ENCODE results near the gene CHMP1B.

CHMP1B gene

GRCh38 chr18:11821208-11821607, 30.0 kb upstream of the CHMP1B start:
- TF ChIP-seq CTCF (IDR thresholded peaks at IDR 0.05; ENCODE audit: low read depth, low read length, missing control alignments) = no peak
- H3K4me3 ChIP-seq (replicated peaks; ENCODE audit: low read depth, low read length) = no peak overlapping the region
- DNase-seq (ENCODE audit: extremely low read depth, low read depth) = no peak

GRCh38 chr18:11821643-11822237, 29.5 kb upstream of the CHMP1B start:
- no peak for TF ChIP-seq CTCF (IDR thresholded peaks at IDR 0.05; ENCODE audit: low read depth, low read length, missing control alignments)
- DNase-seq (ENCODE audit: extremely low read depth, low read depth) = no peak
- no peak overlapping the region for H3K4me3 ChIP-seq (replicated peaks; ENCODE audit: low read depth, low read length)

GRCh38 chr18:11823545-11823944, 27.7 kb upstream of the CHMP1B start:
- no peak for DNase-seq (ENCODE audit: extremely low read depth, low read depth)
- no peak for TF ChIP-seq CTCF (IDR thresholded peaks at IDR 0.05; ENCODE audit: low read depth, low read length, missing control alignments)
- H3K4me3 ChIP-seq (replicated peaks; ENCODE audit: low read depth, low read length) = no peak overlapping the region

- no peak overlapping the region for H3K4me3 ChIP-seq (replicated peaks; ENCODE audit: low read depth, low read length)
- no peak for TF ChIP-seq CTCF (IDR thresholded peaks at IDR 0.05; ENCODE audit: low read depth, low read length, missing control alignments)
- DNase-seq (ENCODE audit: extremely low read depth, low read depth) = no peak
These were observed 24.4 kb upstream of the CHMP1B start for GRCh38 chr18:11826836-11827235.

GRCh38 chr18:11828786-11829432, 22.3 kb upstream of the CHMP1B start:
- TF ChIP-seq CTCF (IDR thresholded peaks at IDR 0.05; ENCODE audit: low read depth, low read length, missing control alignments) = no peak
- DNase-seq (ENCODE audit: extremely low read depth, low read depth) = no peak
- no peak overlapping the region for H3K4me3 ChIP-seq (replicated peaks; ENCODE audit: low read depth, low read length)

GRCh38 chr18:11830585-11830984, 20.6 kb upstream of the CHMP1B start:
- H3K4me3 ChIP-seq (replicated peaks; ENCODE audit: low read depth, low read length) = no peak overlapping the region
- DNase-seq (ENCODE audit: extremely low read depth, low read depth) = no peak
- no peak for TF ChIP-seq CTCF (IDR thresholded peaks at IDR 0.05; ENCODE audit: low read depth, low read length, missing control alignments)
